Smooth muscle cell (in vitro differentiated cells): ENCODE results near the gene PARD3. TPM values are rescaled to one million over a fixed set of nuclear protein-coding genes. Genes with fewer than 3 reads are reported as not detected.

Experiments used
- DNase-seq: peaks from one replicate; lab custom pipeline; 2025; ENCODE audit not compliant: unreplicated experiment; lab: John Stamatoyannopoulos, UW
- H2AFZ ChIP-seq: fragments of 200-600 bp; sonication (generic); 2 replicates; pipeline ENCODE4 v1.6.0; 2016; ENCODE audit warnings: antibody characterized with exemption, low read depth, mild to moderate bottlenecking
- H3F3A ChIP-seq: fragments of 200-600 bp; sonication (generic); 2 replicates; pipeline ENCODE4 v1.6.0; 2017; ENCODE audit warnings: antibody characterized with exemption, low read depth
- H3K27ac ChIP-seq: fragments of 200-600 bp; sonication (generic); 2 replicates; pipeline ENCODE4 v1.5.1; 2016; ENCODE audit warnings: low read depth, mild to moderate bottlenecking
- H3K27me3 ChIP-seq: fragments of 200-600 bp; sonication (generic); 2 replicates; pipeline ENCODE4 v1.6.1; 2016; ENCODE audit warnings: low read depth, mild to moderate bottlenecking
- H3K36me3 ChIP-seq: fragments of 200-600 bp; sonication (generic); 2 replicates; pipeline ENCODE4 v1.5.1; 2016; ENCODE audit warnings: low read depth
- H3K4me1 ChIP-seq: fragments of 200-600 bp; sonication (generic); 2 replicates; pipeline ENCODE4 v1.5.1; 2016; ENCODE audit warnings: low read depth
- H3K4me2 ChIP-seq: fragments of 200-600 bp; sonication (generic); 2 replicates; pipeline ENCODE4 v1.6.0; 2016; ENCODE audit warnings: mild to moderate bottlenecking
- H3K4me3 ChIP-seq: fragments of 200-600 bp; sonication (generic); 2 replicates; pipeline ENCODE4 v1.5.1; 2016; ENCODE audit warnings: mild to moderate bottlenecking
- H3K79me2 ChIP-seq: fragments of 200-600 bp; sonication (generic); 2 replicates; pipeline ENCODE4 v1.6.0; 2016; ENCODE audit warnings: low read depth, mild to moderate bottlenecking
- H3K9ac ChIP-seq: fragments of 200-600 bp; sonication (generic); 2 replicates; pipeline ENCODE4 v1.6.0; 2016; ENCODE audit warnings: low read depth
- H3K9me3 ChIP-seq: fragments of 200-600 bp; sonication (generic); replicated peaks from 2 replicates; pipeline ENCODE4 v1.5.1; 2016; ENCODE audit warnings: low read depth
- H4K20me1 ChIP-seq: fragments of 200-600 bp; sonication (generic); 2 replicates; pipeline ENCODE4 v1.6.0; 2016; ENCODE audit warnings: low read depth
- CTCF ChIP-seq: fragments of 200-600 bp; sonication (generic); IDR thresholded peaks from 2 replicates; pipeline ENCODE4 v1.5.1; 2017; ENCODE audit warnings: borderline replicate concordance, mild to moderate bottlenecking, antibody characterized with exemption; ENCODE audit not compliant: insufficient read depth, poor library complexity, severe bottlenecking
- WGBS: methylation state at CpG from one replicate; pipeline ENCODE4 v1.1.7; 2016; ENCODE audit warnings: low lambda C conversion rate; 5-methylcytosine and 5-hydroxymethylcytosine counted together
- polyA plus RNA-seq: library from polyadenylated mRNA; unstranded; fragments of >200 nt; fragmentation: Nextera tagmentation; extraction: Ambion mirVana; gene quantifications from 2 replicates; pipeline ENCODE4 v1.2.1, GENCODE V29; 2016
- total RNA-seq: library from RNA; depleted of rRNA; stranded (reverse); fragments of >200 nt; gene quantifications from 2 replicates; pipeline ENCODE4 v1.2.3, GENCODE V29; 2014

Gene PARD3
- total and polyA plus RNA-seq, 2 experiments from 2014 or later, result 17.5 to 26.0 TPM

GRCh38 chr10:34157501-34157900, 657.6 kb downstream of the PARD3 start:
- Histone ChIP-seq H4K20me1 (no peaks in the 10 kb centered on the region), H3K27me3 (no peaks in the 10 kb centered on the region)
- WGBS, result 98% methylated on average over 1 of the region's 1 CpG

GRCh38 chr10:34156781-34157425, 658.2 kb downstream of the PARD3 start:
- Histone ChIP-seq H3K9ac (no peak overlapping the region), H3K4me1 (no peaks in the 10 kb centered on the region), H3K27ac (no peak overlapping the region), H2AFZ (no peak overlapping the region), H3K79me2 (no peaks in the 10 kb centered on the region), H3K27me3 (no peaks in the 10 kb centered on the region), H3K9me3 (no peaks in the 10 kb centered on the region), H3F3A (no peaks in the 10 kb centered on the region), H3K36me3 (no peaks in the 10 kb centered on the region), H3K4me3 (no peak overlapping the region), H3K4me2 (no peak overlapping the region), H4K20me1 (no peaks in the 10 kb centered on the region)
- no peak for TF ChIP-seq CTCF
- no peak for DNase-seq
- 64% methylated on average over 6 of the region's 6 CpGs for WGBS

More at GRCh38 chr10:34157501-34157900, 657.6 kb downstream of the PARD3 start:
- H3K4me2 ChIP-seq, result no peak overlapping the region
- no peak for DNase-seq
- no peaks in the 10 kb centered on the region for H3K4me1 ChIP-seq
- no peak overlapping the region for H3K4me3 ChIP-seq
- H3K9me3 ChIP-seq, result no peaks in the 10 kb centered on the region
- H3K27ac ChIP-seq, result no peak overlapping the region
- no peak overlapping the region for H2AFZ ChIP-seq
- no peaks in the 10 kb centered on the region for H3K79me2 ChIP-seq
- H3K36me3 ChIP-seq, result no peaks in the 10 kb centered on the region
- no peaks in the 10 kb centered on the region for H3F3A ChIP-seq
- no peak overlapping the region for H3K9ac ChIP-seq
- TF ChIP-seq CTCF, result no peak

- Histone ChIP-seq H3K4me1 (no peaks in the 10 kb centered on the region), H4K20me1 (no peaks in the 10 kb centered on the region), H3K27me3 (no peaks in the 10 kb centered on the region), H3K9ac (no peak overlapping the region), H2AFZ (no peak overlapping the region), H3K4me3 (no peak overlapping the region), H3F3A (no peaks in the 10 kb centered on the region), H3K27ac (no peak overlapping the region), H3K79me2 (no peaks in the 10 kb centered on the region), H3K36me3 (no peaks in the 10 kb centered on the region), H3K9me3 (no peaks in the 10 kb centered on the region), H3K4me2 (no peak overlapping the region)
- DNase-seq, result no peak
- TF ChIP-seq CTCF, result no peak
- WGBS, result 90% methylated on average over 3 of the region's 3 CpGs
Observed at GRCh38 chr10:34155812-34156211, 659.3 kb downstream of the PARD3 start.

GRCh38 chr10:34154383-34154900, 660.7 kb downstream of the PARD3 start:
- H3K9me3 ChIP-seq, result no peaks in the 10 kb centered on the region
- WGBS, result 81% methylated on average over 5 of the region's 5 CpGs
- no peak overlapping the region for H3K27ac ChIP-seq
- no peak overlapping the region for H3K9ac ChIP-seq
- no peak for DNase-seq
- H3K79me2 ChIP-seq, result no peaks in the 10 kb centered on the region
- H4K20me1 ChIP-seq, result no peaks in the 10 kb centered on the region
- no peak overlapping the region for H3K4me3 ChIP-seq
- no peaks in the 10 kb centered on the region for H3K36me3 ChIP-seq
- no peaks in the 10 kb centered on the region for H3F3A ChIP-seq
- H2AFZ ChIP-seq, result no peak overlapping the region
- H3K4me2 ChIP-seq, result no peak overlapping the region
- H3K4me1 ChIP-seq, result no peaks in the 10 kb centered on the region
- H3K27me3 ChIP-seq, result no peaks in the 10 kb centered on the region
- TF ChIP-seq CTCF, result no peak
